Measurements from ENCODE around the gene TSR2. TPM values are rescaled to one million over a fixed set of nuclear protein-coding genes. Genes with fewer than 3 reads are reported as not detected.

Gene TSR2
- total and polyA plus RNA-seq, 2 of the 8 experiments (the other 6 are each of a cell fraction or from before 2014, with no cell fraction given), result 15.1 to 44.2 TPM

DNA sequence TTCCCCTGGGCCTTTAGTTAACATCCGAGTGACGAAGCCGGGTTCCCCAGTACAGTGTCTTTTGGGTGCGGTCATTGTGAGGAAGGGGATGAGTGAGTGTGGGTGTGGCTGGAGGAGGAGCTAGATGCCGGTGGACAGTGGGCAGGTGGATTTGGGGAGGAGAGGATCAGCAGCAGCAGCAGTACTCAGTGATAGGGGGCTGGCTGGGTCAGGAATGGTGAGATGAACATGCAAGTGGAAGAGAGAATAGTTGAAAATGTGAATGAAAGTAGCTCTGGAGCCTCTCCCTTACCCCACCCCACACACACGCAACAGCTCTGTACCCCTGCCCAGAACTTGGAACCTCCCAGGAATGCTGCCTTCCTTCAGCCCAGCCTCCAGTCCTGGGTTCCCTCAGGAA is 4.5 kb downstream of the TSR2 start:
- Histone ChIP-seq H2BK5ac (ENCODE audit: low read depth, low read length) (no peak overlapping the region), H3K4me2 (ENCODE audit: insufficient read depth in 1 of 2, low read depth in 2 of 2, low read length in 2 of 2) (no peak overlapping the region), H3K27me3 (replicated peaks in 1 of 4; ENCODE audit: control insufficient read depth in 3 of 4, extremely low read depth in 1 of 4, insufficient read depth in 3 of 4, low read length in 3 of 4) (no peaks in the 10 kb centered on the region), H3K9ac (replicated peaks in 1 of 4; ENCODE audit: extremely low read depth in 1 of 4, low read depth in 3 of 4, low read length in 3 of 4) (no peak overlapping the region), H3K4me3 (ENCODE audit: extremely low read depth in 1 of 4, insufficient read depth in 2 of 4, low read depth in 3 of 4, low read length in 4 of 4) (no peak overlapping the region), H2BK15ac (ENCODE audit: low read length) (no peak overlapping the region), H2BK20ac (ENCODE audit: low read length) (no peak overlapping the region), H3K4me1 (replicated peaks in 1 of 4; ENCODE audit: control insufficient read depth in 3 of 4, insufficient read depth in 4 of 4, low read length in 3 of 4) (peaks cover 0 to 3% (median 2%) of the 10 kb centered on the region in 4 experiments; a peak in 5 of 7 replicates), H3K9me3 (ENCODE audit: insufficient read depth in 2 of 2, low read depth in 1 of 2, low read length in 1 of 2) (no peaks in the 10 kb centered on the region), H3K79me1 (ENCODE audit: low read depth, low read length) (no peaks in the 10 kb centered on the region), H2BK120ac (replicated peaks; ENCODE audit: low read depth, low read length) (no peak overlapping the region), H2BK12ac (ENCODE audit: low read depth, low read length) (no peak overlapping the region), H3K79me2 (ENCODE audit: control insufficient read depth in 1 of 2, insufficient read depth in 2 of 2, low read length in 2 of 2) (peaks cover 10 to 27% of the 10 kb centered on the region in 2 experiments), H4K8ac (ENCODE audit: extremely low read depth, insufficient read depth, low read length) (no peak overlapping the region), H3K4ac (replicated peaks; ENCODE audit: insufficient read length, low read depth, low read length) (no peak overlapping the region), H3K23ac (ENCODE audit: insufficient read length) (no peak overlapping the region), H3K23me2 (ENCODE audit: low read depth, low read length) (no peaks in the 10 kb centered on the region; the same call in 1 of the 2 replicates), H3K56ac (replicated peaks; ENCODE audit: insufficient read length, low read depth, low read length) (no peak overlapping the region), H4K91ac (replicated peaks; ENCODE audit: insufficient read length, low read length) (no peak overlapping the region), H4K20me1 (replicated peaks in 1 of 2; ENCODE audit: control insufficient read depth in 1 of 2, insufficient read depth in 2 of 2, low read length in 2 of 2) (peaks cover 0 to 2% of the 10 kb centered on the region in 2 experiments), H3K18ac (ENCODE audit: extremely low read depth, low read length) (no peak overlapping the region), H3K14ac (ENCODE audit: insufficient read length) (no peak overlapping the region), H4K5ac (ENCODE audit: insufficient read length, low read depth, low read length) (no peak overlapping the region), H3K36me3 (ENCODE audit: control insufficient read depth in 2 of 4, insufficient read depth in 4 of 4, low read length in 3 of 4) (peaks cover 2 to 31% (median 11%) of the 10 kb centered on the region in 4 experiments; a peak in 5 of 8 replicates), H2AFZ (ENCODE audit: low read length) (no peak overlapping the region), H2AK5ac (ENCODE audit: low read depth, low read length) (no peak overlapping the region), H3K27ac (ENCODE audit: low read depth, low read length) (no peak overlapping the region)
- ChIA-PET POLR2A (ENCODE audit: partially characterized antibody) (interaction anchor here (0.6 to 1.5 kb wide), 3 partner anchors 11 to 216 kb away, joined by 3 to 4 read pairs (median 3); no protein-coding TSS in a partner anchor), CTCF (ENCODE audit: partially characterized antibody) (interaction anchor here (0.8 to 1.4 kb wide), 3 partner anchors 8 to 32 kb away, joined by 3 to 4 read pairs (median 3); no protein-coding TSS in a partner anchor)
- no peak for DNase-seq (ENCODE audit: low read depth in 1 of 2, low spot score in 2 of 2)
- FAIRE-seq, result no peak
- 80% methylated on average over 2 of the region's 6 CpGs; no CpG with 5 or more reads in 1 of the 2 experiments for WGBS, 2 experiments (ENCODE audit: extremely low coverage in 1 of 2, insufficient coverage in 1 of 2, insufficient read length in 1 of 2, insufficient replicate concordance in 2 of 2, low coverage in 1 of 2, low lambda C conversion rate in 2 of 2, missing lambda C conversion rate in 1 of 2)
- peak; percentile 41; the same call in 1 of the 2 replicates for TF ChIP-seq POLR2AphosphoS5 (IDR thresholded peaks at IDR 0.05; ENCODE audit: low read depth, low read length)
- no peak for TF ChIP-seq TAF7 (optimal IDR thresholded peaks at IDR 0.05; ENCODE audit: borderline replicate concordance, low read depth, low read length)
- TF ChIP-seq ZNF274 (IDR thresholded peaks at IDR 0.05; ENCODE audit: borderline replicate concordance, extremely low read depth, low read length), result no peak
- TF ChIP-seq TCF12 (IDR thresholded peaks at IDR 0.05; ENCODE audit: low read depth, low read length), result no peak
- no peak for TF ChIP-seq FOSL1 (IDR thresholded peaks at IDR 0.05; ENCODE audit: insufficient read depth, low read depth, low read length)
